Liver (tissue), 9 donors: Measurements from ENCODE around the gene CTNNA1. TPM values are rescaled to one million over a fixed set of nuclear protein-coding genes. Genes with fewer than 3 reads are reported as not detected.

Experiments used
- DNase-seq: peaks from one replicate; pipeline ENCODE4 v3.0.0-alpha.2; 2017; ENCODE audit warnings: low spot score
- H3K27ac ChIP-seq, 2 donors: one replicate each; pipeline ENCODE4 v1.7.0; 2013; ENCODE audit warnings: inconsistent platforms in 2 of 2, low read length in 2 of 2, control low read depth in 1 of 2, low read depth in 1 of 2, mild to moderate bottlenecking in 1 of 2
- H3K27me3 ChIP-seq, 4 donors: one replicate each; pipeline versions ENCODE4 v1.6.1 to v1.7.0; 2013; ENCODE audit warnings: low read length in 3 of 4, inconsistent platforms in 1 of 4, mild to moderate bottlenecking in 1 of 4, moderate library complexity in 1 of 4; ENCODE audit not compliant: control insufficient read depth in 4 of 4, insufficient read depth in 4 of 4
- H3K36me3 ChIP-seq, 4 donors: one replicate each; pipeline versions ENCODE4 v1.6.1 to v1.7.0; 2013; ENCODE audit warnings: low read length in 3 of 4, mild to moderate bottlenecking in 3 of 4, low read depth in 1 of 4, moderate library complexity in 1 of 4; ENCODE audit not compliant: control insufficient read depth in 4 of 4, insufficient read depth in 3 of 4
- H3K4me1 ChIP-seq, 4 donors: one replicate each; pipeline versions ENCODE4 v1.6.1 to v1.7.0; 2013; ENCODE audit warnings: low read length in 3 of 4, mild to moderate bottlenecking in 3 of 4, moderate library complexity in 1 of 4; ENCODE audit not compliant: control insufficient read depth in 4 of 4, insufficient read depth in 4 of 4
- H3K4me3 ChIP-seq, 3 donors: one replicate each; pipeline versions ENCODE4 v1.6.1 to v1.7.0; 2013; ENCODE audit warnings: low read length in 3 of 3, control low read depth in 1 of 3, low read depth in 1 of 3, mild to moderate bottlenecking in 1 of 3
- H3K9ac ChIP-seq, 2 donors: one replicate each; pipeline ENCODE4 v1.7.0; 2013; ENCODE audit warnings: low read length in 2 of 2, mild to moderate bottlenecking in 2 of 2, moderate library complexity in 2 of 2, control low read depth in 1 of 2, low read depth in 1 of 2
- H3K9me3 ChIP-seq, 4 donors: one replicate each; pipeline versions ENCODE4 v1.6.1 to v1.7.0; 2013; ENCODE audit warnings: low read length in 3 of 4; ENCODE audit not compliant: control insufficient read depth in 4 of 4
- ATF3 ChIP-seq: IDR thresholded peaks from 2 replicates; pipeline ENCODE4 v1.6.1; 2016; ENCODE audit warnings: antibody characterized with exemption
- EGR1 ChIP-seq, 2 donors: IDR thresholded peaks; 2 replicates each; pipeline ENCODE4 v1.6.1; 2016 to 2018; ENCODE audit warnings: antibody characterized with exemption in 2 of 2, low read depth in 2 of 2
- FOXA2 ChIP-seq: IDR thresholded peaks from 2 replicates; pipeline ENCODE4 v1.6.1; 2016; ENCODE audit warnings: antibody characterized with exemption
- GABPA ChIP-seq, 2 donors: IDR thresholded peaks in 1 of 2; conservative IDR thresholded peaks in 1 of 2; 2 replicates each; pipeline ENCODE4 v1.6.1; 2016; ENCODE audit warnings: antibody characterized with exemption in 2 of 2, mild to moderate bottlenecking in 1 of 2, moderate library complexity in 1 of 2
- HNF4A ChIP-seq, 2 donors: conservative IDR thresholded peaks; 2 replicates each; pipeline ENCODE4 v1.6.1; 2016; ENCODE audit warnings: antibody characterized with exemption in 2 of 2, mild to moderate bottlenecking in 2 of 2
- JUND ChIP-seq, 2 donors: IDR thresholded peaks; 2 replicates each; pipeline ENCODE4 v1.6.1; 2016; ENCODE audit warnings: antibody characterized with exemption in 2 of 2
- MAX ChIP-seq: IDR thresholded peaks from 2 replicates; pipeline ENCODE4 v1.6.1; 2016; ENCODE audit warnings: antibody characterized with exemption
- NR2F2 ChIP-seq: IDR thresholded peaks from 2 replicates; pipeline ENCODE4 v1.6.1; 2016; ENCODE audit warnings: antibody characterized with exemption
- RAD21 ChIP-seq, 2 donors: IDR thresholded peaks; 2 replicates each; pipeline ENCODE4 v1.6.1; 2016; ENCODE audit warnings: antibody characterized with exemption in 2 of 2, mild to moderate bottlenecking in 2 of 2
- REST ChIP-seq: IDR thresholded peaks from 2 replicates; pipeline ENCODE4 v1.6.1; 2016; ENCODE audit warnings: antibody characterized with exemption, mild to moderate bottlenecking
- RXRA ChIP-seq, 2 donors: IDR thresholded peaks; 2 replicates each; pipeline ENCODE4 v1.6.1; 2017 to 2018; ENCODE audit warnings: antibody characterized with exemption in 2 of 2, mild to moderate bottlenecking in 1 of 2
- SP1 ChIP-seq: IDR thresholded peaks from 2 replicates; pipeline ENCODE4 v1.6.1; 2018; ENCODE audit warnings: antibody characterized with exemption, mild to moderate bottlenecking
- TAF1 ChIP-seq: conservative IDR thresholded peaks from 2 replicates; pipeline ENCODE4 v1.6.1; 2016; ENCODE audit warnings: antibody characterized with exemption, mild to moderate bottlenecking
- YY1 ChIP-seq: IDR thresholded peaks from 2 replicates; pipeline ENCODE4 v1.6.1; 2016; ENCODE audit warnings: antibody characterized with exemption, mild to moderate bottlenecking
- ZBTB33 ChIP-seq: IDR thresholded peaks from 2 replicates; pipeline ENCODE4 v1.6.1; 2016; ENCODE audit warnings: antibody characterized with exemption
- WGBS: extraction: QIAGEN DNeasy Blood & Tissue Kit; methylation state at CpG from one replicate; pipeline ENCODE4 v1.1.7; 2013; 5-methylcytosine and 5-hydroxymethylcytosine counted together
- polyA plus RNA-seq, 2 donors: library from polyadenylated mRNA; stranded (reverse) in 1 of 2; unstranded in 1 of 2; fragments of 200-250 nt in 1 of 2; fragments of >200 nt in 1 of 2; fragmentation: Nextera tagmentation in 1 of 2; extraction: Ambion mirVana in 1 of 2; gene quantifications; one replicate each; pipeline versions ENCODE4 v1.2.1 to v1.2.3, GENCODE V29; 2013 to 2015
- total RNA-seq, 2 donors: library from RNA; depleted of rRNA; stranded (reverse); fragments of >200 nt; gene quantifications; one replicate each; pipeline ENCODE4 v1.2.3, GENCODE V29; 2014
- donor health status: healthy.
- donor health status: healthy.
- donor health status: healthy.
- donor health status: healthy.
- donor health status: healthy.

Gene CTNNA1
- total and polyA plus RNA-seq, 4 donors: 39.9 to 150 (median 103) TPM

GRCh38 chr5:138949988-138950387, 196.8 kb downstream of the CTNNA1 start (continued):
- TF ChIP-seq ZBTB33: no peak

GRCh38 chr5:138950421-138951031, 197.3 kb downstream of the CTNNA1 start:
- no peak for DNase-seq
- peaks cover 0 to 16% (median 5%) of the 10 kb centered on the region in 4 donors for H3K36me3 ChIP-seq
- 94% methylated on average over 14 of the region's 14 CpGs for WGBS
- H3K9ac ChIP-seq: no peak overlapping the region
- H3K27ac ChIP-seq: no peak overlapping the region
- H3K9me3 ChIP-seq: no peaks in the 10 kb centered on the region
- no peak for TF ChIP-seq REST
- no peak for TF ChIP-seq RXRA (IDR thresholded peaks at IDR 0.05)
- TF ChIP-seq EGR1 (IDR thresholded peaks at IDR 0.05; ENCODE audit: low read depth in 2 of 2): no peak
- no peak for TF ChIP-seq GABPA (IDR thresholded peaks at IDR 0.05 in 1 of 2, conservative IDR thresholded peaks at IDR 0.05 in 1 of 2)
- no peak for TF ChIP-seq SP1
- no peak for TF ChIP-seq ZBTB33
- TF ChIP-seq FOXA2: no peak
- TF ChIP-seq YY1: no peak
- no peak for TF ChIP-seq TAF1
- TF ChIP-seq MAX: no peak
- TF ChIP-seq NR2F2: no peak
- no peak for TF ChIP-seq JUND (IDR thresholded peaks at IDR 0.05)
- no peak for TF ChIP-seq HNF4A (conservative IDR thresholded peaks at IDR 0.05)
- no peak for TF ChIP-seq ATF3
- TF ChIP-seq RAD21 (IDR thresholded peaks at IDR 0.05): no peak
- no peak overlapping the region for H3K4me3 ChIP-seq
- H3K27me3 ChIP-seq: no peaks in the 10 kb centered on the region
- peaks cover 3 to 16% (median 7%) of the 10 kb centered on the region in 4 donors for H3K4me1 ChIP-seq
